HEK293 (cell line): Measurements from ENCODE around the gene B4GALNT4.

Source experiments
- CTCF ChIA-PET: fragments of 350-600 bp; formaldehyde crosslinking; extraction: SDS; loops from one replicate; lab custom pipeline; 2021; ENCODE audit warnings: antibody characterized with exemption; lab: Yijun Ruan, JAX
- POLR2A ChIA-PET: fragments of 300-600 bp; formaldehyde crosslinking; extraction: SDS; loops from one replicate; lab custom pipeline; 2020; ENCODE audit warnings: antibody characterized with exemption, inconsistent platforms; lab: Yijun Ruan, JAX
- H3K27ac ChIP-seq: fragments of 200-500 bp; sonication (Bioruptor generic); 2 replicates; pipeline ENCODE4 v1.5.1; 2014; ENCODE audit warnings: low read depth, low read length, control low read depth, inconsistent platforms; ENCODE audit errors: extremely low read depth
- H3K36me3 ChIP-seq, 2 experiments: fragments of 200-500 bp in 1 of 2; sonication (Bioruptor generic) in 1 of 2; 1 replicate in 1 of 2; 2 replicates in 1 of 2; pipeline ENCODE4 v1.5.1; 2014 to 2017; ENCODE audit warnings: inconsistent platforms in 2 of 2, low read length in 2 of 2; ENCODE audit not compliant: control insufficient read depth in 2 of 2, insufficient read depth in 1 of 2
- H3K4me1 ChIP-seq: fragments of 200-500 bp; sonication (Bioruptor generic); 2 replicates; pipeline ENCODE4 v1.5.1; 2014; ENCODE audit warnings: mild to moderate bottlenecking, low read length, inconsistent platforms; ENCODE audit not compliant: control insufficient read depth, insufficient read depth
- H3K4me3 ChIP-seq: 2 replicates; pipeline ENCODE4 v1.5.1; 2011; ENCODE audit warnings: low read depth, mild to moderate bottlenecking, control low read depth, low read length, moderate library complexity
- H3K9me3 ChIP-seq: fragments of 200-500 bp; sonication (Bioruptor generic); 2 replicates; pipeline ENCODE4 v1.5.1; 2014; ENCODE audit warnings: low read depth, low read length, inconsistent platforms; ENCODE audit not compliant: control insufficient read depth, insufficient read depth
- INSM2 ChIP-seq: fragments of 450-650 bp; formaldehyde crosslinking; IDR thresholded peaks from 2 replicates; pipeline ENCODE4 v1.5.1; 2016; ENCODE audit warnings: missing biosample characterization, missing genetic modification characterization
- MYNN ChIP-seq: fragments of 450-650 bp; formaldehyde crosslinking; IDR thresholded peaks from 2 replicates; pipeline ENCODE4 v1.5.1; 2016; ENCODE audit warnings: missing biosample characterization, missing genetic modification characterization, borderline replicate concordance
- PRDM1 ChIP-seq: fragments of 450-650 bp; formaldehyde crosslinking; IDR thresholded peaks from 2 replicates; pipeline ENCODE4; 2016; ENCODE audit warnings: missing biosample characterization, missing genetic modification characterization
- SP2 ChIP-seq: fragments of 450-650 bp; formaldehyde crosslinking; IDR thresholded peaks from 2 replicates; pipeline ENCODE4 v1.5.1; 2016; ENCODE audit warnings: missing biosample characterization, missing genetic modification characterization
- ZBTB17 ChIP-seq: fragments of 450-650 bp; formaldehyde crosslinking; IDR thresholded peaks from 2 replicates; pipeline ENCODE4 v1.5.1; 2016; ENCODE audit warnings: missing biosample characterization, missing genetic modification characterization
- ZNF138 ChIP-seq: fragments of 450-650 bp; formaldehyde crosslinking; IDR thresholded peaks from 2 replicates; pipeline ENCODE4 v1.5.1; 2016; ENCODE audit warnings: missing biosample characterization, missing genetic modification characterization, borderline replicate concordance
- ZNF202 ChIP-seq: fragments of 450-650 bp; formaldehyde crosslinking; IDR thresholded peaks from 2 replicates; pipeline ENCODE4 v1.5.1; 2016; ENCODE audit warnings: missing biosample characterization, missing genetic modification characterization, borderline replicate concordance
- ZNF335 ChIP-seq: fragments of 450-650 bp; formaldehyde crosslinking; conservative IDR thresholded peaks from 2 replicates; pipeline ENCODE4 v1.5.1; 2016; ENCODE audit warnings: missing biosample characterization, missing genetic modification characterization
- ZNF513 ChIP-seq: fragments of 450-650 bp; IDR thresholded peaks from 2 replicates; pipeline ENCODE4 v1.5.1; 2018; ENCODE audit warnings: missing biosample characterization, missing genetic modification characterization
- ZNF548 ChIP-seq: fragments of 450-650 bp; formaldehyde crosslinking; IDR thresholded peaks from 2 replicates; pipeline ENCODE4 v1.5.1; 2016; ENCODE audit warnings: missing biosample characterization, missing genetic modification characterization
- ZNF571 ChIP-seq: fragments of 450-650 bp; formaldehyde crosslinking; IDR thresholded peaks from 2 replicates; pipeline ENCODE4 v1.5.0; 2017; ENCODE audit warnings: missing biosample characterization, missing genetic modification characterization
- ZNF596 ChIP-seq: fragments of 450-650 bp; IDR thresholded peaks from 2 replicates; pipeline ENCODE4 v1.5.0; 2018; ENCODE audit warnings: missing biosample characterization, mild to moderate bottlenecking, missing genetic modification characterization, moderate library complexity
- ZNF692 ChIP-seq: fragments of 450-650 bp; formaldehyde crosslinking; IDR thresholded peaks from 2 replicates; pipeline ENCODE4 v1.5.1; 2016; ENCODE audit warnings: missing biosample characterization, missing genetic modification characterization
- ZNF791 ChIP-seq: fragments of 450-650 bp; formaldehyde crosslinking; IDR thresholded peaks from 2 replicates; pipeline ENCODE4 v1.5.1; 2016; ENCODE audit warnings: missing biosample characterization, missing genetic modification characterization
- ZXDB ChIP-seq: fragments of 450-650 bp; formaldehyde crosslinking; IDR thresholded peaks from 2 replicates; pipeline ENCODE4 v1.5.1; 2016; ENCODE audit warnings: missing biosample characterization, missing genetic modification characterization

The B4GALNT4 gene

GRCh38 chr11:418343-419247 is 49.3 kb downstream of the B4GALNT4 start:
- H3K9me3 ChIP-seq, result no peaks in the 10 kb centered on the region
- TF ChIP-seq ZNF335, result no peak
- TF ChIP-seq, all 188 proteins: peak for 0
- CTCF ChIA-PET, result no interaction called here
- Histone ChIP-seq H3K36me3 (no peaks in the 10 kb centered on the region), H3K27ac (no peak overlapping the region), H3K4me3 (no peak overlapping the region), H3K4me1 (no peaks in the 10 kb centered on the region)
- POLR2A ChIA-PET, result interaction anchor here (1.3 kb wide), 1 partner anchor 11 kb away, joined by 3 read pairs; no protein-coding TSS in a partner anchor

- TF ChIP-seq SP2 (no peak), ZXDB (tag by site-specific recombination) (no peak), ZNF548 (tag by site-specific recombination) (no peak), ZNF596 (tag by site-specific recombination) (no peak), INSM2 (tag by site-specific recombination) (no peak)
- ChIA-PET CTCF (no interaction called here), POLR2A (no interaction called here)
- no peaks in the 10 kb centered on the region for H3K36me3 ChIP-seq
- no peaks in the 10 kb centered on the region for H3K9me3 ChIP-seq
- H3K4me3 ChIP-seq, result no peak overlapping the region
- no peak overlapping the region for H3K27ac ChIP-seq
- H3K4me1 ChIP-seq, result no peaks in the 10 kb centered on the region
These were observed 50.1 kb downstream of the B4GALNT4 start for GRCh38 chr11:419248-420005.

GRCh38 chr11:420054-420910 is 51.0 kb downstream of the B4GALNT4 start:
- TF ChIP-seq ZNF202 (tag by site-specific recombination), result no peak
- TF ChIP-seq ZNF571 (tag by site-specific recombination), result no peak
- no peak for TF ChIP-seq ZNF692 (tag by site-specific recombination)
- TF ChIP-seq PRDM1, result no peak
- no peak for TF ChIP-seq ZNF791 (tag by site-specific recombination)
- TF ChIP-seq MYNN (tag by site-specific recombination), result no peak
- no peak for TF ChIP-seq ZBTB17 (tag by site-specific recombination)
- no peak for TF ChIP-seq ZNF513 (tag by site-specific recombination)
- no peak for TF ChIP-seq ZNF138 (tag by site-specific recombination)
- POLR2A ChIA-PET, result no interaction called here
- CTCF ChIA-PET, result no interaction called here
- H3K4me1 ChIP-seq, result no peaks in the 10 kb centered on the region
- no peak overlapping the region for H3K4me3 ChIP-seq
- no peaks in the 10 kb centered on the region for H3K36me3 ChIP-seq
- H3K27ac ChIP-seq, result no peak overlapping the region
- H3K9me3 ChIP-seq, result no peaks in the 10 kb centered on the region
